ENCODE data around the gene OR2T10. TPM values are rescaled to one million over a fixed set of nuclear protein-coding genes. Genes with fewer than 3 reads are reported as not detected.

OR2T10 gene
- not detected in 2 replicates for total RNA-seq

DNA sequence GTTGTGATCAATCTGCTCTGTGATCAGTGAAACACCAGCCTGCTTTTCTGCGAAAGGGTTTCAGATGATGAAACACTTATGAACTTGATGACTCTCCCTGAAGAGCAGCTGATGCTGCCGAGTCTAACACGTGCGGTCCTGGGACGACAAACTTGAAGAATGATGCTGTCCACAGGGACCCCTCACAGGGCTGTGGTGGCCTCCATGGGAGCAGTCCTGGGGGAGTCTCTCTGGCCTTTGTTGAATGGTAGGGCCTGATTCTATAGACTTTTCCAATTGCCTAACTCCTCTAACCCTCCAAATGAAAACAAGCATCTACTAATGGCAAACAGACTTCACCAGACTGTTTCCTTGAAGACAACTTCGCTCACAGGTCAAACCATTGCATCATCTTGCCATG is at the start of gene OR2T10:
Gene OR2T10, minus strand, starts transcription at position 112 of the 400 bp plus-strand sequence. CDS start 3,932 bp downstream, outside the sequence.

DNA sequence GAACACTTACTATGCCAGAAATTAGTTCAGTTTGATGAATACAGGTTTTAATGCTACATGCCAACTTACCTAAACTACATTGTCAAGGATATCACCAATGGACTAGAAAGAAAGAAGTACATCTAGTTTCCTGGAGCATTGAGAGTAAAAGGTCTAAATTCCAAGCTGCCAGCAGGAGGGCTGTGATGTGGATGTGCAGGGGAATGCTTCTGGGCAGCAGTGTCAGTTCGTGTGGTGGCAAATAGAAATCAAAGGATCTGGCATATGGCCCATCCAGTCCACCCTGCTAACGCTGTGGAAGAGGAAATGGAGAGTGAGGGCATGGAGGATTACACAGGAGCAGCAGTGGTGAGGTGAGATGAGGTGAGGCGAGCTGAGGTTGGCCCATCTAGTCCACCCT is 47.7 kb upstream of the OR2T10 start, which contains the start of gene OR2T35:
Gene OR2T35, minus strand, starts transcription at position 101 of the 400 bp plus-strand sequence. CDS start 6,020 bp downstream, outside the sequence.

GRCh38 chr1:248634991-248635390 is 37.5 kb upstream of the OR2T10 start, which contains the start of gene OR2T11:
Gene OR2T11, minus strand, starts transcription at chr1:248635091. Its CDS starts 7,963 bp downstream, at chr1:248627128.

GRCh38 chr1:248574657-248575056 is 22.8 kb downstream of the OR2T10 start, which contains the start of gene OR2T34:
Gene OR2T34, minus strand, starts transcription at chr1:248574757. Its CDS starts 0 bp downstream, at chr1:248574757.

GRCh38 chr1:248562672-248563071 is 34.8 kb downstream of the OR2T10 start, which contains the start of gene OR2T29:
Gene OR2T29, minus strand, starts transcription at chr1:248562772. Its CDS starts 3,281 bp downstream, at chr1:248559491.

Other genes starting within 250 kb of the OR2T10 start
- not detected in 2 replicates for gene OR14C36, start 248.9 kb downstream of the OR2T10 start, total RNA-seq
- not detected in 2 replicates for gene OR2T4, start 236.0 kb downstream of the OR2T10 start, total RNA-seq
- gene OR2T6, start 222.0 kb downstream of the OR2T10 start, total RNA-seq = not detected in 2 replicates
- not detected in 2 replicates for gene OR2T1, start 194.7 kb downstream of the OR2T10 start, total RNA-seq
- not detected in 2 replicates for gene OR2T2, start 152.1 kb downstream of the OR2T10 start, total RNA-seq
- not detected in 2 replicates for gene OR2T3, start 124.3 kb downstream of the OR2T10 start, total RNA-seq
- gene OR2T5, start 109.1 kb downstream of the OR2T10 start, total RNA-seq = not detected in 2 replicates
- not detected in 2 replicates for gene OR2G6, start 89.6 kb downstream of the OR2T10 start, total RNA-seq
- gene OR2T29, start 34.9 kb downstream of the OR2T10 start, total RNA-seq = not detected in 2 replicates
- not detected in 2 replicates for gene OR2T34, start 22.9 kb downstream of the OR2T10 start, total RNA-seq
- gene OR2T11, start 37.4 kb upstream of the OR2T10 start, total RNA-seq = not detected in 2 replicates
- not detected in 2 replicates for gene OR2T35, start 47.6 kb upstream of the OR2T10 start, total RNA-seq
- not detected in 2 replicates for gene OR2T27, start 57.8 kb upstream of the OR2T10 start, total RNA-seq
- gene OR14I1, start 105.1 kb upstream of the OR2T10 start, total RNA-seq = not detected in 2 replicates
- not detected in 2 replicates for gene LYPD8, start 158.1 kb upstream of the OR2T10 start, total RNA-seq
- 24.0 and 27.6 TPM in 2 replicates for gene SH3BP5L, start 228.2 kb upstream of the OR2T10 start, total RNA-seq
- gene ZNF672, start 240.5 kb upstream of the OR2T10 start, total RNA-seq = 11.6 and 23.0 TPM in 2 replicates